GM13977 (cell line): ENCODE data around the gene CASQ1.

Source experiments
- DNase-seq: peaks from one replicate; pipeline ENCODE4 v3.0.0; 2012; ENCODE audit warnings: low spot score
- in situ Hi-C: fragments of 300-500 bp; cut with MboI; formaldehyde crosslinking; loops from one replicate; pipeline ENCODE4 v1.12.0; 2022; ENCODE audit warnings: low sequenced_read_pairs, low pct_unique_long_range_greater_than_20kb, mixed read lengths, inconsistent platforms; ENCODE audit not compliant: unreplicated experiment
- TF ChIP-seq, protein P1 (sequence below): IDR thresholded peaks from 2 replicates; pipeline ENCODE4 v1.5.1; 2012; ENCODE audit warnings: mild to moderate bottlenecking, control low read depth; ENCODE audit not compliant: insufficient read depth; ENCODE audit errors: extremely low read depth, missing control alignments

The CASQ1 gene

DNA sequence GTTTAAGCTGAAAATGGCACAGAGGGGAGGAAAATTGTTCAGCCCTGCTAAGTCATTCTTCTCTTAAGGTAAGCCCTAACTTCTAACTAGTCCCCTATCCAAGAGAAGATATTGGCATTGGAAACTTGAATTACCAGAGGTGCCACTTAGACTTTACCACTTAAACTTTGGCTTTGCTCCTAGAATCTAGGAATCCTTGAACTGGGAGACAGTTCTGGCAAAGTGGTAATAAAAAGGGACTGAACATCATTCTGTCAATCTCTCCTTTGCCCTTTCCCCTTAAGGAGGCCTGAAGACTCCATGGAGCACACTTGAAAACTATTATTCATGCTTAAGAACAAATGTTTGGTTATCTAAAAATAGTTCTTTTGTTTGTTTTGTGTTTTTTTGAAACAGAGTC, 30.5 kb upstream of the CASQ1 start:
- TF ChIP-seq, protein P1, sequence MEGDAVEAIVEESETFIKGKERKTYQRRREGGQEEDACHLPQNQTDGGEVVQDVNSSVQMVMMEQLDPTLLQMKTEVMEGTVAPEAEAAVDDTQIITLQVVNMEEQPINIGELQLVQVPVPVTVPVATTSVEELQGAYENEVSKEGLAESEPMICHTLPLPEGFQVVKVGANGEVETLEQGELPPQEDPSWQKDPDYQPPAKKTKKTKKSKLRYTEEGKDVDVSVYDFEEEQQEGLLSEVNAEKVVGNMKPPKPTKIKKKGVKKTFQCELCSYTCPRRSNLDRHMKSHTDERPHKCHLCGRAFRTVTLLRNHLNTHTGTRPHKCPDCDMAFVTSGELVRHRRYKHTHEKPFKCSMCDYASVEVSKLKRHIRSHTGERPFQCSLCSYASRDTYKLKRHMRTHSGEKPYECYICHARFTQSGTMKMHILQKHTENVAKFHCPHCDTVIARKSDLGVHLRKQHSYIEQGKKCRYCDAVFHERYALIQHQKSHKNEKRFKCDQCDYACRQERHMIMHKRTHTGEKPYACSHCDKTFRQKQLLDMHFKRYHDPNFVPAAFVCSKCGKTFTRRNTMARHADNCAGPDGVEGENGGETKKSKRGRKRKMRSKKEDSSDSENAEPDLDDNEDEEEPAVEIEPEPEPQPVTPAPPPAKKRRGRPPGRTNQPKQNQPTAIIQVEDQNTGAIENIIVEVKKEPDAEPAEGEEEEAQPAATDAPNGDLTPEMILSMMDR = no peak
- in situ Hi-C loops = no loop called here
- no peak for DNase-seq

DNA sequence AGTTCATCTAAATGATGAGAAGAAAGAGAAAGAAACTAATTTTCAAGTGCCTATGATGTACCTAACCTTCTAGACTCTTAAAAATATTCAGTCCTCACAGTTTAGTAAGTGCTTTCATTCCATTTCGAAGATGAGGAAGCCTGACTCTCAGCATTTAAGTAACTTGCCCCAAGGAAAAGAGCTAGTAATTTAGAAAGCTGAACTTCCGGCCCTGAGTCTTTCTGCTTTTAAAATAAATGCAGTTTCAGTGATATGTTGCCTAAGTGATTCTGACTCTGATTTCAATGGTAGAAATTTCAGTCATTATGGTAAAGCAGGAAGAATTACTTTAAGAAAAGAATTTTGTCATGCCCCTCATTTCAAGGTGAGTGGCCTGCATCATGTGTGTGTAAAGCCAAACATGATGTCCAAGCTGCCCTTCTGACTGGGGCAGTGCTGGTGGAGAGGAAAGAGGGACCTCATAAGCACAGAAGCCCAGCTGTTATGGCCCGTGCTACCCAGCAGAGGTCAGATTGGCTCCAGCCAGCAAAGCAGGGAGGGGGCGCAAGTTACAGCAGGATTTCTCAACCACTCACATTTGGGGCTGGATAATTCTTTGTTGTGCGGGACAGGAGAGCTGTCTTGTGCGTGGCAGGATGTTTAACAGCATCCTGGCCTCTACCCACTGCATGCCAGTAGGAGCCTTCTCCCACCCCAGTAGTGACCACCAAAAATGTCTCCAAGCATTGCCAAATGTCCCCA, 28.2 kb upstream of the CASQ1 start:
- TF ChIP-seq, protein P1 = peak; percentile 62
- in situ Hi-C loops = no loop called here
- peak; percentile 44 for DNase-seq

DNA sequence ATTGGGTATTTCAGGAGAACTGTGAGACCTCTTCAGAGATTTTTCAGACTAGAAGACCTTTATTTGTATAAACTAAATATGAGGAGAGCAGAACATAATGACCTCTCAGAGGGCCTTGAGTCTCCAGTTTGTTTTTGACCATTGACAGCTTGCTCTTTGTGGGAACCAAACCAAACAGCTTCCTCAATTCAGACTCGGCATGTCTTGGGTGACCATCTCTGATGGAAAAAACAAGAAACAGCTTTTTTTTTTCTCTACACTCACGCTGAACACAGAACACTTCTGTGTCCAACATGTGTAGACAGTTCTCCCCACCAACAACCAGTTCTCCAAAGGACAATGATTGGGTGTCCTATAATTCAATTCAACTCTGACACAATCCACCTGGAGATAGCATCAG, 27.4 kb upstream of the CASQ1 start:
- TF ChIP-seq, protein P1 = no peak
- in situ Hi-C loops = no loop called here
- DNase-seq = no peak

DNA sequence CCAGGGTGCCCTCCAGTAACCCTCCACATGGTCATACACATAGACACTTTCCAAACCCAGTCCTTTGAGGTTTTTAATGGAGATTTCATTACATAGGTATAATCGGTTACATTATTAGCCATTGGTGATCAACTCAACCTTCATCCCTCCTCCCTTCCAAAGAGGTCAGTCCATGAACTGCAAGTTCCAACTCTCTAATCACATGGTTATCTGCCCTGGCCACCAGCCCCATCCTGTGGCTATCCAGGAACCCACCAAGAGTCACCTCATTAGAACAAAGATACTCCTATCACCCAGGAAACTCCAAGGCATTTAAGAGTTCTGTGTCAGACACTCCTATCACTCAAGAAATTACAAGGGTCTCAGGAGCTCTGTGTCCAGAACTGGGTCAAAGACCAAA, 26.8 kb upstream of the CASQ1 start:
- in situ Hi-C loops = no loop called here
- TF ChIP-seq, protein P1 = no peak
- no peak for DNase-seq

DNA sequence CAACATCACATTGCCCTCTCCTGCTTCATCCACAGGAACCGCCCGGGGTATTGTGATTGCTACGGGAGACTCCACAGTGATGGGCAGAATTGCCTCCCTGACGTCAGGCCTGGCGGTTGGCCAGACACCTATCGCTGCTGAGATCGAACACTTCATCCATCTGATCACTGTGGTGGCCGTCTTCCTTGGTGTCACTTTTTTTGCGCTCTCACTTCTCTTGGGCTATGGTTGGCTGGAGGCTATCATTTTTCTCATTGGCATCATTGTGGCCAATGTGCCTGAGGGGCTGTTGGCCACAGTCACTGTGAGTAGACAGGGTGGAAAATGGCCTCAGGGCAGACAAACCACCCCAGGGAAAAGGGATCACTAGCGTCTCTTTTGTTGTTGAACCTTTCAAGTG, 26.3 kb upstream of the CASQ1 start:
- TF ChIP-seq, protein P1 = no peak
- in situ Hi-C loops = no loop called here
- DNase-seq = no peak

DNA sequence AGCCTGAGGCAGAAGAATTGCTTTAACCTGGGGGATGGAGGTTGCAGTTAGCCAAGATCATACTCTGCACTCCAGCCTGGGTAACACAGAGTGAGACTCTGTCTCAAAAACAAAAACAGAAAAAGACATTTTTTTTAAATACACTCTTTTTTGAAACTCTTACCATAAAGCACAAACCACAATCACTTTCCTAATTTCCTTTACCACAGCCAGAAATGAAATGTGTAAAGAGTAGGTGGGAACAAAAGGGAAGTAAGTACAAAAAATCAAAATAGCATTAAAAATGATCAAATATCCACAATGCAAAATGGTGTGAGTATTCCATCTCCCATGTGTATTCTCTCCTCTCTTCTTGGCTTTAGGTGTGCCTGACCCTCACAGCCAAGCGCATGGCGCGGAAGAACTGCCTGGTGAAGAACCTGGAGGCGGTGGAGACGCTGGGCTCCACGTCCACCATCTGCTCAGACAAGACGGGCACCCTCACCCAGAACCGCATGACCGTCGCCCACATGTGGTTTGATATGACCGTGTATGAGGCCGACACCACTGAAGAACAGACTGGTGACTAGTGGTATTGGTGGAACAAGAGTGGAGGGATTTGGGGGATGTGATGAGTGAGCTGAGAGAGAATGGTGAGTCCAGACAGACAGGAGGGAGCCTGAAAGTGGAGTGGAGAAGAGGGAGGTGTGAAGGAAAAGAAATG, 24.1 kb upstream of the CASQ1 start:
- TF ChIP-seq, protein P1 = no peak
- no peak for DNase-seq
- in situ Hi-C loops = no loop called here
